Coronary artery (tissue), 2 donors: ENCODE data around the gene CX3CL1.
"Not testable (repeated sequence)": the region's sequence is repeated elsewhere in the genome, so short reads cannot be mapped to it uniquely, and the experiment has no call there.

Experiments
- DNase-seq: peaks from one replicate; pipeline ENCODE4 v3.0.0-alpha.2; 2017; ENCODE audit warnings: low spot score
- H3K27ac ChIP-seq, 2 donors: fragments of 200-600 bp; sonication (generic); one replicate each; pipeline ENCODE4 v1.5.1; 2016 to 2019
- H3K4me3 ChIP-seq: fragments of 200-600 bp; sonication (generic); 2 replicates; pipeline ENCODE4 v1.5.1; 2016; ENCODE audit warnings: mild to moderate bottlenecking, moderate library complexity
- TF ChIP-seq, protein P1 (sequence below): fragments of 200-600 bp; sonication (generic); IDR thresholded peaks from one replicate; pipeline ENCODE4 v1.5.1; 2019; ENCODE audit warnings: antibody characterized with exemption

The CX3CL1 gene

DNA sequence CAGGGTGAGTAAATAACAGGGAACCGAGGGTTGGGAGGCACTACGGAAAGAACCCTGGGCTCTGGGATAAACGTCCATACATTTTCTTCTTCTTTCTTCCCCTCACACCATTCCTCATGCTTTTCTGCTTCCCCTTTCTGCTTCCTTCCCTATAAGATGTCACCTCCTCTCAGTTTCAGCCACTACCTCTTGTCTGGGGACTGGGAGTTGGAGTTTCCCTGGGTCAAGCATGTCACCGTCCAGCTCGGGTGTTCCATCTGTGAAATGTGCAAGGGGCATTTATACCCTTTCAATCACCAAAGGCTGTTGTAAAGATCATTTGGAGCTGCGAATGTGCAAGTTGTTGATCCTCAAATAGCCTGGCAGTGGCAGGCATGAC, 31.2 kb upstream of the CX3CL1 start:
- DNase-seq = no peak
- H3K27ac ChIP-seq = no peak overlapping the region
- H3K4me3 ChIP-seq = no peak overlapping the region
- TF ChIP-seq, protein P1, sequence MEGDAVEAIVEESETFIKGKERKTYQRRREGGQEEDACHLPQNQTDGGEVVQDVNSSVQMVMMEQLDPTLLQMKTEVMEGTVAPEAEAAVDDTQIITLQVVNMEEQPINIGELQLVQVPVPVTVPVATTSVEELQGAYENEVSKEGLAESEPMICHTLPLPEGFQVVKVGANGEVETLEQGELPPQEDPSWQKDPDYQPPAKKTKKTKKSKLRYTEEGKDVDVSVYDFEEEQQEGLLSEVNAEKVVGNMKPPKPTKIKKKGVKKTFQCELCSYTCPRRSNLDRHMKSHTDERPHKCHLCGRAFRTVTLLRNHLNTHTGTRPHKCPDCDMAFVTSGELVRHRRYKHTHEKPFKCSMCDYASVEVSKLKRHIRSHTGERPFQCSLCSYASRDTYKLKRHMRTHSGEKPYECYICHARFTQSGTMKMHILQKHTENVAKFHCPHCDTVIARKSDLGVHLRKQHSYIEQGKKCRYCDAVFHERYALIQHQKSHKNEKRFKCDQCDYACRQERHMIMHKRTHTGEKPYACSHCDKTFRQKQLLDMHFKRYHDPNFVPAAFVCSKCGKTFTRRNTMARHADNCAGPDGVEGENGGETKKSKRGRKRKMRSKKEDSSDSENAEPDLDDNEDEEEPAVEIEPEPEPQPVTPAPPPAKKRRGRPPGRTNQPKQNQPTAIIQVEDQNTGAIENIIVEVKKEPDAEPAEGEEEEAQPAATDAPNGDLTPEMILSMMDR = no peak

DNA sequence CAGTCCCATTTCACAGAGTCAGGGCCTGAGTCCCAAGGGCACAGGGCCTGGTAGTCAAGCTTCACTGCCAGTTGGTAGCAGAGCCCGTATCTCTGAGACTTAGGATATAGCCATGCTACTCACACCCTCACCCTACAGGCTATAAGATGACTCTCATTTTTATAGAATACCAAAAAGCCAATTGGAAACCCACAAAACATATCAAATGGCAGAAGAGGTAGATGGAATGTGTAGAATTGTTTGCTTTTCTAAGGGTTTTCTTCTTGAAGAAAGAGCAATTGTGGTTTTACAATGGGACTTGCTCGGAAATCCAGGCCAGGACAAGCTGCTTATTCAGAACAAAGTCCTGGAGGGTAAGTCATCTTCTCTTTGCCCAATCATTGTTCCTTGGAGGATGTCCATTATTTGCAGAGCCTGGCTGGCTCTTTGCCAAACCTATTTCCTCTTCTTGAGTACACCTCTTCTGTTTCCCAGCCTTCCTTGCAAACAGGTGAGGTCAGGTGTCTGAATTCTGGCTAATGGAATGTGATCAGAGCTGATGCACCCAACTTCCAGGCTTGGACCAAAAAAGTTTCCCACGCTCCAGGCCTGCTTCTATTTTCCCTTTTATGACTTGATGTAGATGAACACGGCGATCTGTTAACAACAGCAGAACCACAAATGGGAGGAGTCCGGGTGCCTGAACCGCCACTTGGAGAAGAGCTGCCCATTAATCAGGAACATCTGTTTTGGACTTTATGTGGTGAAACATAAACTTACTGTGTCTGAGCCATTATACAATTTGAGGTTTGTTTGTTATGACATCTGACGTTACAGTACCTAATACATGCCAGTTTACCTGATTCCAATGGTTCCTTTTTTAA, 30.6 kb upstream of the CX3CL1 start:
- TF ChIP-seq, protein P1 = no peak
- no peak for DNase-seq
- no peak overlapping the region for H3K27ac ChIP-seq
- H3K4me3 ChIP-seq = no peak overlapping the region

DNA sequence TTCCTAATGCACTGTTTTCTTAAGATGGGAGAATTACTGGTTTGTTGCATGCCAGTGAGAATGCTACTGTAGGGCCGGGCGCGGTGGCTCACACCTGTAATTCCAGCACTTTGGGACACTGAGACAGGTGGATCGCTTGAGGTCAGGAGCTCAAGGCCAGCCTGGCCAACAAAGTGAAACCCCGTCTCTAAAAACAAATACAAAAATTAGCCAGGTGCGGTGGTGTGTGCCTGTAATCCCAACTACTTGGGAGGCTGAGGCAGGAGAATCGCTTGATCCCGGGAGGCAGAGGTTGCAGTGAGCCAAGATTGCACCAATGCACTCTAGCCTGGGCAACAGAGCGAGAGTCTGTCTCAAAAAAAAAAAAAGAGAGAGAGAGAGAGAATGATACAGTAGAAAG, 29.7 kb upstream of the CX3CL1 start:
- DNase-seq, H3K27ac ChIP-seq, H3K4me3 ChIP-seq: not testable (repeated sequence)

DNA sequence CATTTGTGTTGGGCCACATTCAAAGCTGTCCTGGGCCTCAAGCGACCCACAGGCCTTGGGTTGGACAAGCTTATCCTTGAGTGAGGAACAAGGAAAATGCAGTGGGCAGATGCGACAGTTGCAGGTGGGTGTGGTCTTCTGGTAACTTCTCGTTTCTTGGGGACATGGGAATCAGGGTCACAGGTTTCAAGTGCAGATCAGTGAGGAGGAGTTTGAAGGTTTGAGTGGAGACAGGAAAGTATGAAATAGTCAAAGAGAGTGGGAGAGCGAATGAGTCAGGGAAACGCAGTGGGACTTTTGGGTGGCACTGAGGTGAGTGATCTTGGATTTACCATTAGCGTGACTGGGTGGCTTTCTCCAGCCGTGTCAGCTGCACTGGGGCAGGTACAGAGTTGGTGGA, 29.1 kb upstream of the CX3CL1 start:
- DNase-seq = no peak
- H3K27ac ChIP-seq = no peak overlapping the region
- TF ChIP-seq, protein P1 = no peak
- H3K4me3 ChIP-seq = no peak overlapping the region

DNA sequence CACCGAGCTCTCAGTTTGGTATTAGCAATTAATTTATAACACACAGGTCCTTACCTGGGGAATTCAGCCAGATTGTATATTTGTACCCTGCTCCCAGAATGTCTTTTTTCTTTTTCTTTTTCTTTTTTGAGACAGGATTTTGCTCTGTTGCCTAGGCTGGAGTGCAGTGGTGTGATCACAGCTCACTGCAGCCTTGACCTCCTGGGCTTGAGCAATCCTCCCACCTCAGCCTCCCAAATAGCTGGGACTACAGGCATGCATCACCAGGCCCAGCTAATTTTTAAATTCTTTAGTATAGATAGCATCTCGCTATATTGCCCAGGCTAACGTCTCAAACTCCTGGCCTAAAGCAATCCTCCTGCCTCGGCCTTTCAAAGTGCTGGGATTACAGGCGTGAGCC, 28.2 kb upstream of the CX3CL1 start:
- H3K27ac ChIP-seq, DNase-seq, H3K4me3 ChIP-seq: not testable (repeated sequence)

DNA sequence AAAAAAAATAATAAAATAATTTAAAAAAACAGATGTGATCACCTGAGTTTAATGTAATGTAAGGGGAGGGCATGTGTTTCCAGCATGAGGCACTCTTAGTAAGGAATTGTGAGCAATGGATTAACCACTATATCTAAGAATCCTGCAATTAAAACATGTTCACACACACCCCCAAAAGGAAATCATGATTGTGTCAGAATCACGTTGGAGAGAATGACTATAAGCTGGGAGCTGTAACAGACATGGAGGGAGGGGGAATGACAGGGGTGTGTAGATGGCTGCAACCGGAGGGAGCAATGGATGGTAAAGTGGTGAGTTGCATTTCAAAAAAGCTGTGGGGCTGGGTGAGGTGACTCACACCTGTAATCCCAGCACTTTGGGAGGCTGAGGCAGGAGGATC, 27.3 kb upstream of the CX3CL1 start:
- Histone ChIP-seq H3K4me3 (no peak overlapping the region), H3K27ac (no peak overlapping the region)
- TF ChIP-seq, protein P1 = no peak
- DNase-seq = no peak

DNA sequence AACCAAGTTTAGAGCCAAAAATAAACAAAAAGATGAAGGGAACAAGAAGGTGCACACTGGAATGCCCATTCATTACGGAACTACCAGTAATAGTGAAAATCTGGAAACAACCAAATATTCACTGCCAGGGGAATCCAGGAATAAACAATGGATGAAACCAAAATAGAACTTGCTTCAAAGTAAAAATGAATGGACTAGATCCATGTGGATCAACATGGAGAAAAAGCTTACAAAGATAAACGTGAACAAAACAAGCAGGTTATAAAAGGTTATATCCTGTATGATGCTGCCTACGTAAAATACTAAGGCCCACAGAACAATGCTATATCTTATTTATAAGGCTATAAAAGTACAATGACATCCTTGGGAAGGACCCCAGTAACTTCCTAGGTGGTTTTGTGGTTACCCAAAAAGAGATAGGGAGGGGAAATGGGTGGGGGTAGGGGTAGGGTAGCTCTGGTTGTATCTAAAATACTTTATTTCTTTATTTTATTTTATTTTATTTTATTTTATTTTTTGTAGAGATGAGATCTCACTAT, 26.6 kb upstream of the CX3CL1 start:
- Histone ChIP-seq H3K27ac (no peak overlapping the region), H3K4me3 (no peak overlapping the region)
- TF ChIP-seq, protein P1 = no peak
- no peak for DNase-seq

DNA sequence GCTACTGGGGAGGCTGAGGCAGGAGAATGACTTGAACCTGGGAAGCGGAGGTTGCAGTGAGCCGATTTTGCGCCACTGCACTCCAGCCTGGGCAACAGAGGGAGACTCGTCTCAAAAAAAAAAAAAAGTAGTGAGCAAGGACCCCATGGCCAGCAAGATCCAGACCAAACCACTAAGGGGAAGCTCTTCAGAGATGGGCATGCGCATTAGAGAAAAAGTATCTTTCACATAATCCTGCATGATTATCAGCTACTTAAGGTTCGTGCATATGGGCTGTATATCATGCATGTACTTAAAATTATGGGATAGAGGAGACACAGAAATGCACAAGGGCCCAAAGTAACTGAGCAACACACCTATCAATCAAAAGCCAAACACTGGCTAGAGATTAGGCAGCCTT, 24.4 kb upstream of the CX3CL1 start:
- Histone ChIP-seq H3K27ac (no peak overlapping the region), H3K4me3 (no peak overlapping the region)
- no peak for DNase-seq
- TF ChIP-seq, protein P1 = no peak
